DOHH2 (cell line): ENCODE data around the gene GRIN2A.

ENCODE experiments used
- EZH2phosphoT487 ChIP-seq: fragments of 200-600 bp; sonication (generic); IDR thresholded peaks from 2 replicates; pipeline ENCODE4 v1.6.1; 2017; ENCODE audit warnings: borderline replicate concordance, mild to moderate bottlenecking, antibody characterized with exemption, low read length, moderate library complexity, mixed read lengths
- TF ChIP-seq, protein P1 (sequence below): fragments of 200-600 bp; sonication (generic); IDR thresholded peaks from one replicate; pipeline ENCODE4 v1.5.1; 2014; ENCODE audit warnings: antibody characterized with exemption, mild to moderate bottlenecking, low read depth, low read length; ENCODE audit not compliant: poor library complexity, severe bottlenecking

DNA sequence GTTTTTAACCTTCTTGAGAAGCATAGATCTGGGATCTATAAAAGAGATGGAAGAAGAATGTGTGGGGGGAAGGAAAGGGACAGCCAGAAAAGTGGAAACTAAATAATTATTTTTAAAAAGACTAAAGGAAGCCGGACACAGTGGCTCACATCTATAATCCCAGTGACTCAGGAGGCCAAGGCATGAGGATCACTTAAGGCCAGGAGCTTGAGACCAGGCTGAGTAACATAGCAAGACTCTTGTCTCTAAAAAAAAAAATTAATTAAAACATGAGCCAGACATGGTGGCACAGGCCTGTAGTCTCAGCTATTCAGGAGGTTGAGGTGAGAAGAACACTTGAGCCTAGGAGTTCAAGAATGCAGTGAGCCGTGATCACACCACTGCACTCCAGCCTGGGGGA is 335.1 kb downstream of the GRIN2A start:
- TF ChIP-seq, protein P1, sequence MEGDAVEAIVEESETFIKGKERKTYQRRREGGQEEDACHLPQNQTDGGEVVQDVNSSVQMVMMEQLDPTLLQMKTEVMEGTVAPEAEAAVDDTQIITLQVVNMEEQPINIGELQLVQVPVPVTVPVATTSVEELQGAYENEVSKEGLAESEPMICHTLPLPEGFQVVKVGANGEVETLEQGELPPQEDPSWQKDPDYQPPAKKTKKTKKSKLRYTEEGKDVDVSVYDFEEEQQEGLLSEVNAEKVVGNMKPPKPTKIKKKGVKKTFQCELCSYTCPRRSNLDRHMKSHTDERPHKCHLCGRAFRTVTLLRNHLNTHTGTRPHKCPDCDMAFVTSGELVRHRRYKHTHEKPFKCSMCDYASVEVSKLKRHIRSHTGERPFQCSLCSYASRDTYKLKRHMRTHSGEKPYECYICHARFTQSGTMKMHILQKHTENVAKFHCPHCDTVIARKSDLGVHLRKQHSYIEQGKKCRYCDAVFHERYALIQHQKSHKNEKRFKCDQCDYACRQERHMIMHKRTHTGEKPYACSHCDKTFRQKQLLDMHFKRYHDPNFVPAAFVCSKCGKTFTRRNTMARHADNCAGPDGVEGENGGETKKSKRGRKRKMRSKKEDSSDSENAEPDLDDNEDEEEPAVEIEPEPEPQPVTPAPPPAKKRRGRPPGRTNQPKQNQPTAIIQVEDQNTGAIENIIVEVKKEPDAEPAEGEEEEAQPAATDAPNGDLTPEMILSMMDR, result no peak
- no peak for TF ChIP-seq EZH2phosphoT487
